Measurements from ENCODE around the gene EGLN1.

DNA sequence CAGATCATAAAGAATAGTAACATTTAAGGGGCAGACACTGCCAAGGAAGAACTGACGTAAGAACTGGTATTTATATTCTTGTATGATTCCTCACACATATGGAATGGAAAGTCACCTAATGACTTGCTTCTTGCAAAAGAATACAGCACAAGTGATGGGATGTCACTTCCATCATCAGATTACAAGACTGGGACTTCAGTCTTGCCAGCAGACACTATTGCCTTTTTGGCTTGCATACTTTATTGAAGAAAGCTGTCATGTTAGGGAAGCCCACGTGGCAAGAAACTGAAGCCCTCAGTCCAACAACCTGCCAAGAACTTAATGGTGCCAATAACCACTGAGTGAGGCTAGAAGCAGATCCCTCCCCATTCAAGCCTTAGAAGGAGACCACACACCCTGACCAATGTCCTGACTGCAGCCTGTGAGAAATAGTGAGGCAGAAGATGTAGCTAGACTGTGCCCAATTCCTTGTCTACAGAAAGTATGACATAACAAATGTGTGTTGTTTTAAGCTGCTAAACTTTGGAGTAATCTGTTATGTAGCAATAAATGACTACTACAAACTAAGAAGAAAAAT lies 12.0 kb downstream of the EGLN1 start:
- TF ChIP-seq, protein P1, sequence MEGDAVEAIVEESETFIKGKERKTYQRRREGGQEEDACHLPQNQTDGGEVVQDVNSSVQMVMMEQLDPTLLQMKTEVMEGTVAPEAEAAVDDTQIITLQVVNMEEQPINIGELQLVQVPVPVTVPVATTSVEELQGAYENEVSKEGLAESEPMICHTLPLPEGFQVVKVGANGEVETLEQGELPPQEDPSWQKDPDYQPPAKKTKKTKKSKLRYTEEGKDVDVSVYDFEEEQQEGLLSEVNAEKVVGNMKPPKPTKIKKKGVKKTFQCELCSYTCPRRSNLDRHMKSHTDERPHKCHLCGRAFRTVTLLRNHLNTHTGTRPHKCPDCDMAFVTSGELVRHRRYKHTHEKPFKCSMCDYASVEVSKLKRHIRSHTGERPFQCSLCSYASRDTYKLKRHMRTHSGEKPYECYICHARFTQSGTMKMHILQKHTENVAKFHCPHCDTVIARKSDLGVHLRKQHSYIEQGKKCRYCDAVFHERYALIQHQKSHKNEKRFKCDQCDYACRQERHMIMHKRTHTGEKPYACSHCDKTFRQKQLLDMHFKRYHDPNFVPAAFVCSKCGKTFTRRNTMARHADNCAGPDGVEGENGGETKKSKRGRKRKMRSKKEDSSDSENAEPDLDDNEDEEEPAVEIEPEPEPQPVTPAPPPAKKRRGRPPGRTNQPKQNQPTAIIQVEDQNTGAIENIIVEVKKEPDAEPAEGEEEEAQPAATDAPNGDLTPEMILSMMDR (IDR thresholded peaks at IDR 0.05) = no peak
- no peak for TF ChIP-seq POLR2AphosphoS5 (IDR thresholded peaks at IDR 0.05; ENCODE audit: low read depth, low read length)
- TF ChIP-seq TCF7L2 (IDR thresholded peaks at IDR 0.05; ENCODE audit: low read depth, low read length) = no peak
- TF ChIP-seq SIN3A (IDR thresholded peaks at IDR 0.05; ENCODE audit: borderline replicate concordance, insufficient read depth, low read depth, low read length) = no peak
